Measurements from ENCODE around the gene KCTD1. TPM values are rescaled to one million over a fixed set of nuclear protein-coding genes. Genes with fewer than 3 reads are reported as not detected.

The KCTD1 gene
- total and polyA plus RNA-seq, 2 of the 4 experiments (the other 2 are of a cell fraction) = 5.0 to 5.8 TPM

GRCh38 chr18:26476697-26477096 lies 71.7 kb downstream of the KCTD1 start:
- no peaks in the 10 kb centered on the region for H3K36me3 ChIP-seq (ENCODE audit: control insufficient read depth, insufficient read depth, low read length)
- H3K14ac ChIP-seq (replicated peaks; ENCODE audit: low read depth, low read length) = no peak overlapping the region
- no peak overlapping the region for H3K56ac ChIP-seq (ENCODE audit: extremely low read depth, insufficient read depth, low read length)
- H3K79me1 ChIP-seq (ENCODE audit: low read depth in 1 of 2, low read length in 2 of 2) = peaks cover 0 to 6% of the 10 kb centered on the region in 2 experiments; a peak in 1 of 4 replicates
- intact Hi-C loops (cut with micrococcal nuclease) (no loop called here), dilution Hi-C loops (cut with HindIII; ENCODE audit: low sequenced_read_pairs, unreplicated experiment) (no loop called here), in situ Hi-C loops (cut with MboI; ENCODE audit: low sequenced_read_pairs) (no loop called here)
- H4K20me1 ChIP-seq (ENCODE audit: insufficient read depth, low read length) = no peaks in the 10 kb centered on the region
- H4K5ac ChIP-seq (ENCODE audit: low read depth, low read length) = no peak overlapping the region
- H2BK5ac ChIP-seq (ENCODE audit: low read depth, low read length, poor library complexity, severe bottlenecking) = no peak overlapping the region
- no peaks in the 10 kb centered on the region for H3K27me3 ChIP-seq (ENCODE audit: control insufficient read depth, insufficient read depth, low read length)
- no peak overlapping the region for H2BK15ac ChIP-seq (ENCODE audit: low read depth, low read length)
- ATAC-seq (ENCODE audit: low read depth) = no peak
- H3K9me3 ChIP-seq (ENCODE audit: control insufficient read depth, insufficient read depth, low read length) = no peaks in the 10 kb centered on the region
- CTCF ChIA-PET = no interaction called here
- no peak for DNase-seq
- TF ChIP-seq NFE2L2 (IDR thresholded peaks at IDR 0.05; ENCODE audit: low read depth, low read length) = no peak
- BruUV-seq (replicated peaks) = no TSS peak
- H2AK9ac ChIP-seq (replicated peaks; ENCODE audit: low read depth, low read length, poor library complexity) = no peak overlapping the region
- H3K23ac ChIP-seq (ENCODE audit: low read depth, low read length) = no peak overlapping the region
- no peak overlapping the region for H2AK5ac ChIP-seq (ENCODE audit: low read depth, low read length)
- H3K18ac ChIP-seq (ENCODE audit: low read depth, low read length) = no peak overlapping the region
- H3K9me1 ChIP-seq (ENCODE audit: insufficient read depth, low read length) = peaks cover 7% of the 10 kb centered on the region
- peaks cover 12% of the 10 kb centered on the region for H3K4me1 ChIP-seq (ENCODE audit: control insufficient read depth, insufficient read depth, low read length)
- 71% methylated on average over 1 of the region's 8 CpGs; no CpG with 5 or more reads in 1 of the 2 experiments for WGBS, 2 experiments (ENCODE audit: extremely low coverage in 2 of 2, insufficient read length in 1 of 2)
- no peak overlapping the region for H2AFZ ChIP-seq (replicated peaks; ENCODE audit: low read length, poor library complexity)
- H2BK20ac ChIP-seq (ENCODE audit: low read depth, low read length) = no peak overlapping the region
- no peak overlapping the region for H3K4me2 ChIP-seq (ENCODE audit: low read depth, low read length)
- no peak overlapping the region for H3K4me3 ChIP-seq (ENCODE audit: insufficient read depth, low read depth, low read length)
- POLR2A ChIA-PET (ENCODE audit: unreplicated experiment) = no interaction called here
- no peak overlapping the region for H3K4ac ChIP-seq (ENCODE audit: low read depth, low read length)
- no peak overlapping the region for H3K9ac ChIP-seq (ENCODE audit: low read depth, low read length)
- no peak overlapping the region for H4K8ac ChIP-seq (ENCODE audit: low read depth in 2 of 2, low read length in 2 of 2)
- no peak overlapping the region for H2BK120ac ChIP-seq (ENCODE audit: low read depth, low read length)
- H4K91ac ChIP-seq (ENCODE audit: insufficient read depth, low read depth, low read length) = no peak overlapping the region
- no peak overlapping the region for H3K27ac ChIP-seq (ENCODE audit: insufficient read depth, low read length)
